Fibroblast of villous mesenchyme (primary cell): Measurements from ENCODE around the gene OGG1. TPM values are rescaled to one million over a fixed set of nuclear protein-coding genes. Genes with fewer than 3 reads are reported as not detected.

Experiments used
- DNase-seq: peaks from one replicate; pipeline ENCODE4 v3.0.0-alpha.2; 2010; ENCODE audit warnings: low read depth
- H3K4me3 ChIP-seq: 2 replicates; pipeline ENCODE4 v1.5.1; 2011; ENCODE audit warnings: low read depth, mild to moderate bottlenecking, low read length
- total RNA-seq: library from RNA; depleted of rRNA; stranded (reverse); fragments of >200 nt; gene quantifications from 2 replicates; pipeline ENCODE4 v1.2.3, GENCODE V29; 2012
- TF ChIP-seq, protein P1 (sequence below): IDR thresholded peaks from 2 replicates; pipeline ENCODE4 v1.5.1; 2012; ENCODE audit warnings: low read depth, mild to moderate bottlenecking, low read length; ENCODE audit not compliant: insufficient read depth

Gene OGG1
- total RNA-seq, 1 donor: 19.0 TPM

DNA sequence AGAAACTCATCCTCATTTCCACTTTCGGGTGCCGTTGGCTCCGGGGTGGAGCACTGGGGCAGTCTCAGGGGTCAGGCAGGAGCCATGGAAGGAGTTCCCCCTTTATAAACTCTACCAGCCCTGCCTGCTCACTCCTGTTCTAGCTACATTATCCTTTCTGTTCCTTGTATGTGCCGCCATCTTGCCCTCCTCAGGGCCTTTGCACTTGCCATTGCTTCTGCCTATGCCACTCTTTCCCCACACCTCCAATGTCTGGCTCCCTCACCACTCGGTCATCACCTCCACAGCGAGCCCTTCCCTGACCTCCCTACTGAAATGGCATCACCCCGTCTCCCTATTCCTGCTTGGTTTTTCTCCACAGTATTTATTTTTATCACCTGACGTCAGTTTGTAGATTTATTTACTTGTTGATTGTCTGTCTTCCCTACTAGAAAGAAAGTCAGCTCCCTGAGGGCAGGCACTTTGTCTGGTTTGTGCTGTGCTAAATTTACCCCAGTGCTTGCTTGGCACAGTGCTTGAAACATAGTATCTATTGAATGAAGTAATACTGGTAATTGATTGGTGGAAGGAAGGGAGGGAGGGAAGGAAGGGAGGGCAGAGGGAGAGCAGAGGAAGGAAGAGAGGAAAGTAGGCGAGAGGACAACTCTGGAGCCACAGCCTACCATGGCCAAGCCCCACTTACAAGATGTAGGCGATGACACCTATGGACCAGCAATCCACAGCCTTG, 11.2 kb downstream of the OGG1 start:
- H3K4me3 ChIP-seq: no peak overlapping the region
- no peak for DNase-seq
- TF ChIP-seq, protein P1, sequence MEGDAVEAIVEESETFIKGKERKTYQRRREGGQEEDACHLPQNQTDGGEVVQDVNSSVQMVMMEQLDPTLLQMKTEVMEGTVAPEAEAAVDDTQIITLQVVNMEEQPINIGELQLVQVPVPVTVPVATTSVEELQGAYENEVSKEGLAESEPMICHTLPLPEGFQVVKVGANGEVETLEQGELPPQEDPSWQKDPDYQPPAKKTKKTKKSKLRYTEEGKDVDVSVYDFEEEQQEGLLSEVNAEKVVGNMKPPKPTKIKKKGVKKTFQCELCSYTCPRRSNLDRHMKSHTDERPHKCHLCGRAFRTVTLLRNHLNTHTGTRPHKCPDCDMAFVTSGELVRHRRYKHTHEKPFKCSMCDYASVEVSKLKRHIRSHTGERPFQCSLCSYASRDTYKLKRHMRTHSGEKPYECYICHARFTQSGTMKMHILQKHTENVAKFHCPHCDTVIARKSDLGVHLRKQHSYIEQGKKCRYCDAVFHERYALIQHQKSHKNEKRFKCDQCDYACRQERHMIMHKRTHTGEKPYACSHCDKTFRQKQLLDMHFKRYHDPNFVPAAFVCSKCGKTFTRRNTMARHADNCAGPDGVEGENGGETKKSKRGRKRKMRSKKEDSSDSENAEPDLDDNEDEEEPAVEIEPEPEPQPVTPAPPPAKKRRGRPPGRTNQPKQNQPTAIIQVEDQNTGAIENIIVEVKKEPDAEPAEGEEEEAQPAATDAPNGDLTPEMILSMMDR: no peak

DNA sequence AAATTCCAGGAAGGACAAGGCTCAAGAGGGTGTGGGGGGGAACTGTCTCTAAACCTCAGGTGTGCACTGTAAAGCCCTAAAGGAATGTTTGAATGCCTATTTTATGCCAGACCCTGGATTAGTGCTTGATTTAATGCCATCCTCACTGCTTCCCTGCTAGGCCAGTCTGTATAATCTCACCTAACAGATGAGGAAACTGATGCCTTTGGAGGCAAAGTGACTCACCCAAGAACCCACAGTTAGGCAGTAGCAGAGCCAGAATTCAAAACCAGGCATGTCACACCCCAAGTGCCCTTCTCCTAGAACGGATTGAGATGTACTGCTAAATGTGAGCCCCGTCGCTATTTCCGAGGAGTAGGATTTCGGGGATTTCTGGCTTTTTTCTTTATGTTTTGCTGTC, 12.2 kb downstream of the OGG1 start:
- DNase-seq: no peak
- H3K4me3 ChIP-seq: no peak overlapping the region
- TF ChIP-seq, protein P1: no peak

DNA sequence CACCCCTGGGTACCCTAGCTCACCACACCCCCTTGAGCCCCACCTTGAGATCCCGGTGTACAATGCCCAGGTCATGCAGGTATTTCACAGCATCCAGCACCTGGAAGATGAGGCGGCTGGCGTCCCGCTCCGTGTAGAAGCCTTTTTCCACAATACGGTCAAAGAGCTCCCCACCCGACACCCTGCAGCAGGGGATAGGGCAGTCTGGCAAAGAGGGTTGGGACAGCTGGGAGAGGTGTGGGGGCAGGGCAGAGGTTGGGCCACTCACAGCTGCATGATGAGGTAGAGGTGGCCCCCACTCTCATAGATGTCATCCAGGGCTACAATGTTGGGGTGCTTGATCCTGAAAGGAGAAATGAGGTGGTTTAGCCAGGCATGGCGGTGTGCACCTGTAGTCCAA, 13.1 kb downstream of the OGG1 start:
- no peak for DNase-seq
- H3K4me3 ChIP-seq: no peak overlapping the region
- TF ChIP-seq, protein P1: no peak

DNA sequence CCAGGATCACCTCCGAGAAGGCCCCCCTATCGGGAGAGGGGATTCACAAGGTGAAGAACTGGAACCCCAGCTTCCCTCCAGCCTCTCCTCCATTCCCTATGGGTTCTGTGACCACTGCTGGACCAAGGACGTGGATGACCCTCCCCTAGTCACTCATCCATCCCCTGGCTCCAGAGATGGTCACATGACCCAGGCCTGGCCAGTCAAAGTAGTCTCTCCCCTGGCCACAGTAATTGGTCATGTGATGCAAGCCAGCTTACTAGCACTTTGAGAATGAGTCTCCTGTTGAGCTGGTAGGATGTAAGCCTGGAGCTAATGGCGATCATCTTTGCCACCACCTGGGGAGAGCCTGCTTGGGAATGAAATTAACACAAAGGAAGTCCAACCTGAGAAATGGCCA, 16.1 kb downstream of the OGG1 start:
- no peak for DNase-seq
- TF ChIP-seq, protein P1: no peak

DNA sequence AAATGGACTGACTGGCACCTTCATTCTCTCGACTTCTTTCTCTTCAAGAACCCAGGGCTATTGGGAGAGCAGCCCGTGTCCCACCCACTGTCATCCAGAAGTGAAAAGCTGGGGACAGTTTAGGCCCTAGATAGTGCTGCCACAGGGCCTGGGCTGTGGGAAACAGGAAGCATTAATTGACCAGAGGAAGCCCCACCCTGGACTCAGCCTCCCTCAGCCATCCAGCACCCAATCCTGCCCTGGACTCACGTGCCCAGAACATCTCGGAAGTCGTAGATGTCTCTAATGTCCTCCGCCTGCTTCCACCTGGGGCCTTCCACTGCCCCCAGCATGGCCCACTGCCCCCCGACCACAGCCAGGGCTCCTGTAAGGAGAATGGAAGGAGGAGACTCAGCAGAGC, 17.7 kb downstream of the OGG1 start:
- TF ChIP-seq, protein P1: no peak
- DNase-seq: no peak
- no peak overlapping the region for H3K4me3 ChIP-seq

More for the DNA sequence above, 16.1 kb downstream of the OGG1 start:
- H3K4me3 ChIP-seq: no peak overlapping the region

DNA sequence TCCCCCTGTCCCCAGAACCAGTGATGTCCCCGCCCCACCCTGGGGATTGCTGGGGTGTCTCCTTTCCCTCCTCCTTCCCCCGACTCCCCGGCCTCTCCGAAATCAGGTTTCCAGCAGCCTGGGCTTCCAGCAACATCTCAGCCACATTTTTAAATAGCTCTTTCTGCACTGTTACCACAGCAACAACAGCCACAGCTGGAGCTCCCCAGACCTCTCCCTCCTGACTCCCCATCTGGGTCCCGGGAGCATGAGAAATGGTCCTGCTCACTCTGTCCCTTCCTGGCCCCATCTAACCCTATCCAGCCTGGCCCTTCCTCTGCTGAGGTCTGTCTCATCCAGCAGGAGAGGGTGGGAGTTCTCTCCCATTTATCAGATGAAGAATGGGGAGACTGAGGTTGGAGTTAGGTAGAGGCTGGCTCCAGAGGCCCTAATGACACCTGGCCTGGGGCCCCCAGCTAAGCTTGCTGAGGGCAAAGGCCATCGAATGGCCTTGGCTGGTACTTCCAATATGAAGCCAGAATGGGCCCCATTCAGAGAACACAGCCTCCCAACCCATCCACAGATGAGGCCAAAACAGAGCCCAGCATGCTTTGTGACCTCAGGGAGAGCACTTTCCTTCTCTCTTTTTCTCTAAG, 18.5 kb downstream of the OGG1 start:
- no peak for DNase-seq
- TF ChIP-seq, protein P1: no peak
- H3K4me3 ChIP-seq: no peak overlapping the region
